IMR-90 (cell line): ENCODE results near the gene RASAL1. TPM values are rescaled to one million over a fixed set of nuclear protein-coding genes. Genes with fewer than 3 reads are reported as not detected.

Experiments used
- ATAC-seq: fragments of 200-7000 bp; cut with Tn5 transposase; 2 replicates; pipeline ENCODE4 v1.9.1; 2020; ENCODE audit warnings: low read depth, mild to moderate bottlenecking, moderate library complexity
- BruUV-seq: library from RNA; stranded (reverse); fragments of 400-500 nt; replicated peaks from 2 replicates; lab custom pipeline; 2021; lab: Mats Ljungman, UMichigan
- CTCF ChIA-PET: fragments of 300-600 bp; formaldehyde crosslinking; extraction: SDS; loops from one replicate; lab custom pipeline; 2021; ENCODE audit warnings: antibody characterized with exemption; lab: Yijun Ruan, JAX
- POLR2A ChIA-PET: fragments of 300-600 bp; sonication (Branson Sonifier 250); formaldehyde crosslinking; loops from one replicate; lab custom pipeline; 2022; ENCODE audit warnings: antibody characterized with exemption; ENCODE audit not compliant: unreplicated experiment; lab: Charles Lee
- DNase-seq: peaks from one replicate; pipeline ENCODE4 v3.0.0; 2013
- H2AFZ ChIP-seq: replicated peaks from 2 replicates; pipeline ENCODE3; 2013; ENCODE audit warnings: low read length, mild to moderate bottlenecking; ENCODE audit not compliant: poor library complexity
- H2AK5ac ChIP-seq: 2 replicates; pipeline ENCODE4 v1.6.1; 2013; ENCODE audit warnings: low read depth, low read length, inconsistent platforms
- H2AK9ac ChIP-seq: replicated peaks from 2 replicates; pipeline ENCODE3; 2013; ENCODE audit warnings: mild to moderate bottlenecking, low read depth, low read length, moderate library complexity; ENCODE audit not compliant: poor library complexity
- H2BK120ac ChIP-seq: 2 replicates; pipeline ENCODE4 v1.6.1; 2013; ENCODE audit warnings: low read depth, low read length, inconsistent platforms
- H2BK15ac ChIP-seq: 3 replicates; pipeline ENCODE4 v1.6.1; 2013; ENCODE audit warnings: low read depth, low read length, inconsistent platforms
- H2BK20ac ChIP-seq: 2 replicates; pipeline ENCODE4 v1.6.1; 2013; ENCODE audit warnings: low read depth, mild to moderate bottlenecking, inconsistent platforms, low read length, moderate library complexity
- H2BK5ac ChIP-seq: 2 replicates; pipeline ENCODE4 v1.6.1; 2013; ENCODE audit warnings: mild to moderate bottlenecking, low read depth, low read length, inconsistent platforms; ENCODE audit not compliant: poor library complexity, severe bottlenecking
- H3K14ac ChIP-seq: replicated peaks from 2 replicates; pipeline ENCODE4 v1.6.1; 2013; ENCODE audit warnings: low read depth, low read length, inconsistent platforms
- H3K18ac ChIP-seq: 2 replicates; pipeline ENCODE4 v1.6.1; 2013; ENCODE audit warnings: low read depth, low read length, control low read depth
- H3K23ac ChIP-seq: 2 replicates; pipeline ENCODE4 v1.6.1; 2013; ENCODE audit warnings: low read depth, low read length, inconsistent platforms
- H3K27ac ChIP-seq: 2 replicates; pipeline ENCODE4 v1.5.1; 2013; ENCODE audit warnings: mild to moderate bottlenecking, control low read depth, low read length; ENCODE audit not compliant: insufficient read depth
- H3K27me3 ChIP-seq: 2 replicates; pipeline ENCODE4 v1.6.1; 2013; ENCODE audit warnings: low read length; ENCODE audit not compliant: control insufficient read depth, insufficient read depth
- H3K36me3 ChIP-seq: 2 replicates; pipeline ENCODE4 v1.6.1; 2013; ENCODE audit warnings: low read length, mixed read lengths; ENCODE audit not compliant: control insufficient read depth, insufficient read depth
- H3K4ac ChIP-seq: 2 replicates; pipeline ENCODE4 v1.6.1; 2013; ENCODE audit warnings: low read depth, low read length, inconsistent platforms
- H3K4me1 ChIP-seq: 2 replicates; pipeline ENCODE4 v1.6.1; 2013; ENCODE audit warnings: low read length, mixed read lengths; ENCODE audit not compliant: control insufficient read depth, insufficient read depth
- H3K4me2 ChIP-seq: 2 replicates; pipeline ENCODE4 v1.6.1; 2013; ENCODE audit warnings: low read depth, mild to moderate bottlenecking, control low read depth, low read length, moderate library complexity
- H3K4me3 ChIP-seq: 2 replicates; pipeline ENCODE4 v1.5.1; 2013; ENCODE audit warnings: low read depth, mild to moderate bottlenecking, control low read depth, low read length, moderate library complexity; ENCODE audit not compliant: insufficient read depth
- H3K56ac ChIP-seq: 2 replicates; pipeline ENCODE4 v1.6.1; 2013; ENCODE audit warnings: low read length, inconsistent platforms; ENCODE audit not compliant: insufficient read depth; ENCODE audit errors: extremely low read depth
- H3K79me1 ChIP-seq, 2 experiments: 2 replicates each; pipeline ENCODE4 v1.6.1; 2013; ENCODE audit warnings: low read length in 2 of 2, inconsistent platforms in 1 of 2, low read depth in 1 of 2
- H3K9ac ChIP-seq: 2 replicates; pipeline ENCODE4 v1.6.1; 2013; ENCODE audit warnings: low read depth, low read length, control low read depth
- H3K9me1 ChIP-seq: 2 replicates; pipeline ENCODE4 v1.6.1; 2013; ENCODE audit warnings: low read length, inconsistent platforms; ENCODE audit not compliant: insufficient read depth
- H3K9me3 ChIP-seq: 2 replicates; pipeline ENCODE4 v1.6.1; 2013; ENCODE audit warnings: low read length; ENCODE audit not compliant: control insufficient read depth, insufficient read depth
- H4K20me1 ChIP-seq: 2 replicates; pipeline ENCODE4 v1.6.1; 2013; ENCODE audit warnings: low read length, inconsistent platforms; ENCODE audit not compliant: insufficient read depth
- H4K5ac ChIP-seq: 2 replicates; pipeline ENCODE4 v1.6.1; 2013; ENCODE audit warnings: mild to moderate bottlenecking, low read depth, low read length, control low read depth
- H4K8ac ChIP-seq, 2 experiments: 2 replicates each; pipeline ENCODE4 v1.6.1; 2013; ENCODE audit warnings: low read depth in 2 of 2, low read length in 2 of 2, control low read depth in 1 of 2, inconsistent platforms in 1 of 2
- H4K91ac ChIP-seq: 2 replicates; pipeline ENCODE4 v1.6.1; 2013; ENCODE audit warnings: low read depth, low read length, inconsistent platforms; ENCODE audit not compliant: insufficient read depth
- BHLHE40 ChIP-seq: fragments of 150-350 bp; IDR thresholded peaks from 2 replicates; pipeline ENCODE4 v1.6.1; 2016; ENCODE audit warnings: mild to moderate bottlenecking, low read depth, low read length
- CEBPB ChIP-seq: IDR thresholded peaks from 2 replicates; pipeline ENCODE4 v1.6.1; 2012; ENCODE audit warnings: low read depth, low read length, improper control_type of control experiment
- CTCF ChIP-seq: conservative IDR thresholded peaks from 2 replicates; pipeline ENCODE4 v1.5.1; 2012; ENCODE audit warnings: mild to moderate bottlenecking, low read depth, low read length, improper control_type of control experiment
- ELK1 ChIP-seq: fragments of 150-350 bp; IDR thresholded peaks from 2 replicates; pipeline ENCODE4 v1.6.1; 2016; ENCODE audit warnings: low read depth, mild to moderate bottlenecking, low read length, moderate library complexity, borderline replicate concordance
- FOS ChIP-seq: fragments of 150-350 bp; IDR thresholded peaks from 2 replicates; pipeline ENCODE4 v1.6.1; 2016; ENCODE audit warnings: low read depth, low read length
- MAZ ChIP-seq: IDR thresholded peaks from 2 replicates; pipeline ENCODE4 v1.6.1; 2012; ENCODE audit warnings: low read depth, mild to moderate bottlenecking, low read length, improper control_type of control experiment, moderate library complexity, borderline replicate concordance
- MXI1 ChIP-seq: IDR thresholded peaks from 2 replicates; pipeline ENCODE4 v1.6.1; 2012; ENCODE audit warnings: low read depth, mild to moderate bottlenecking, low read length, moderate library complexity, borderline replicate concordance
- NFE2L2 ChIP-seq: fragments of 150-350 bp; IDR thresholded peaks from 2 replicates; pipeline ENCODE4 v1.6.1; 2016; ENCODE audit warnings: low read depth, mild to moderate bottlenecking, low read length
- POLR2A ChIP-seq: IDR thresholded peaks from 2 replicates; pipeline ENCODE4 v1.6.1; 2012; ENCODE audit warnings: mild to moderate bottlenecking, low read depth, low read length
- RAD21 ChIP-seq: IDR thresholded peaks from 2 replicates; pipeline ENCODE4 v1.6.1; 2012; ENCODE audit warnings: low read length, improper control_type of control experiment
- RCOR1 ChIP-seq: IDR thresholded peaks from 2 replicates; pipeline ENCODE4 v1.6.1; 2012; ENCODE audit warnings: mild to moderate bottlenecking, low read length, improper control_type of control experiment; ENCODE audit not compliant: insufficient replicate concordance
- RFX5 ChIP-seq: IDR thresholded peaks from 2 replicates; pipeline ENCODE4 v1.8.0; 2012; ENCODE audit warnings: low read depth, mild to moderate bottlenecking, low read length, moderate library complexity
- SMC3 ChIP-seq: fragments of 150-350 bp; IDR thresholded peaks from 2 replicates; pipeline ENCODE4 v1.6.1; 2016; ENCODE audit warnings: low read depth, mild to moderate bottlenecking, antibody characterized with exemption, low read length, moderate library complexity
- USF2 ChIP-seq: fragments of 150-350 bp; IDR thresholded peaks from 2 replicates; pipeline ENCODE4 v1.6.1; 2017; ENCODE audit warnings: mild to moderate bottlenecking, antibody characterized with exemption, low read length, low read depth
- WGBS, 2 experiments: methylation state at CpG; one replicate each; pipeline versions ENCODE4 v1.1.5 to v1.1.7; 2013; ENCODE audit warnings: missing lambda C conversion rate in 2 of 2; ENCODE audit not compliant: insufficient read length in 1 of 2; ENCODE audit errors: extremely low coverage in 2 of 2; 5-methylcytosine and 5-hydroxymethylcytosine counted together
- dilution Hi-C: fragments of 300-500 bp; cut with HindIII; formaldehyde crosslinking; loops from one replicate; pipeline ENCODE4 v1.14.3; 2018; ENCODE audit warnings: low sequenced_read_pairs; ENCODE audit not compliant: unreplicated experiment
- in situ Hi-C: fragments of 300-500 bp; cut with MboI; formaldehyde crosslinking; loops from 3 replicates; pipeline ENCODE4 v1.14.3; 2019; ENCODE audit warnings: low sequenced_read_pairs, inconsistent platforms, mixed read lengths
- intact Hi-C: fragments of 100-400 bp; cut with micrococcal nuclease; formaldehyde crosslinking; loops from 2 replicates; pipeline ENCODE4 v1.10.0; 2022
- polyA plus RNA-seq, 3 experiments: library from polyadenylated mRNA; depleted of rRNA; stranded (reverse); fragments of >200 nt; gene quantifications; 2 replicates each; pipeline ENCODE4 v1.2.3, GENCODE V29; 2012; ENCODE audit warnings: low replicate concordance in 1 of 3
- total RNA-seq: library from RNA; depleted of rRNA; stranded (reverse); fragments of >200 nt; gene quantifications from 2 replicates; pipeline ENCODE4 v1.2.3, GENCODE V29; 2012

RASAL1 gene
- total and polyA plus RNA-seq, 2 of the 4 experiments (the other 2 are of a cell fraction), result not detected

GRCh38 chr12:113165521-113166450 is 30.2 kb upstream of the RASAL1 start:
- Histone ChIP-seq H3K18ac (no peak overlapping the region), H3K27me3 (no peaks in the 10 kb centered on the region), H2BK5ac (no peak overlapping the region), H3K79me1 (peaks cover 3 to 5% of the 10 kb centered on the region in 2 experiments; a peak in 1 of 4 replicates), H3K9me1 (peaks cover 4% of the 10 kb centered on the region; the same call in 1 of the 2 replicates), H2AFZ (peak overlapping the region; percentile 11), H2BK20ac (no peak overlapping the region), H3K36me3 (peaks cover 62% of the 10 kb centered on the region), H2AK9ac (no peak overlapping the region), H3K9ac (no peak overlapping the region), H3K4me2 (no peak overlapping the region), H3K56ac (no peak overlapping the region), H2BK15ac (no peak overlapping the region), H3K4me3 (no peak overlapping the region), H3K9me3 (no peaks in the 10 kb centered on the region), H2BK120ac (no peak overlapping the region), H3K4me1 (peaks cover 8% of the 10 kb centered on the region), H4K91ac (no peak overlapping the region), H3K14ac (no peak overlapping the region), H3K23ac (no peak overlapping the region), H4K5ac (no peak overlapping the region), H2AK5ac (no peak overlapping the region), H4K20me1 (peaks cover 3% of the 10 kb centered on the region), H3K27ac (no peak overlapping the region), H4K8ac (no peak overlapping the region), H3K4ac (no peak overlapping the region)
- DNase-seq, result no peak
- CTCF ChIA-PET, result interaction anchor here (0.9 to 1.1 kb wide), 3 partner anchors 9 to 117 kb away, joined by 3 to 5 read pairs (median 5); no protein-coding TSS in a partner anchor
- no peak for ATAC-seq
- in situ Hi-C loops, result no loop called here
- POLR2A ChIA-PET, result no interaction called here
- dilution Hi-C loops, result no loop called here
- no TSS peak for BruUV-seq
- WGBS, 2 experiments, result 85% methylated on average over 15 of the region's 32 CpGs; no CpG with 5 or more reads in 1 of the 2 experiments
- intact Hi-C loops, result no loop called here
- no peak for TF ChIP-seq MAZ
- no peak for TF ChIP-seq ELK1
- no peak for TF ChIP-seq CTCF
- no peak for TF ChIP-seq USF2
- no peak for TF ChIP-seq CEBPB
- TF ChIP-seq RAD21, result no peak
- TF ChIP-seq BHLHE40, result no peak
- TF ChIP-seq NFE2L2, result no peak
- no peak for TF ChIP-seq MXI1
- TF ChIP-seq SMC3, result no peak
- TF ChIP-seq FOS, result no peak
- no peak for TF ChIP-seq RFX5
- no peak for TF ChIP-seq POLR2A
- no peak for TF ChIP-seq RCOR1
